ENCODE measurements around the gene OR6P1. TPM values are rescaled to one million over a fixed set of nuclear protein-coding genes. Genes with fewer than 3 reads are reported as not detected.

OR6P1 gene, protein sequence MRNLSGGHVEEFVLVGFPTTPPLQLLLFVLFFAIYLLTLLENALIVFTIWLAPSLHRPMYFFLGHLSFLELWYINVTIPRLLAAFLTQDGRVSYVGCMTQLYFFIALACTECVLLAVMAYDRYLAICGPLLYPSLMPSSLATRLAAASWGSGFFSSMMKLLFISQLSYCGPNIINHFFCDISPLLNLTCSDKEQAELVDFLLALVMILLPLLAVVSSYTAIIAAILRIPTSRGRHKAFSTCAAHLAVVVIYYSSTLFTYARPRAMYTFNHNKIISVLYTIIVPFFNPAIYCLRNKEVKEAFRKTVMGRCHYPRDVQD
- total RNA-seq, result not detected

DNA sequence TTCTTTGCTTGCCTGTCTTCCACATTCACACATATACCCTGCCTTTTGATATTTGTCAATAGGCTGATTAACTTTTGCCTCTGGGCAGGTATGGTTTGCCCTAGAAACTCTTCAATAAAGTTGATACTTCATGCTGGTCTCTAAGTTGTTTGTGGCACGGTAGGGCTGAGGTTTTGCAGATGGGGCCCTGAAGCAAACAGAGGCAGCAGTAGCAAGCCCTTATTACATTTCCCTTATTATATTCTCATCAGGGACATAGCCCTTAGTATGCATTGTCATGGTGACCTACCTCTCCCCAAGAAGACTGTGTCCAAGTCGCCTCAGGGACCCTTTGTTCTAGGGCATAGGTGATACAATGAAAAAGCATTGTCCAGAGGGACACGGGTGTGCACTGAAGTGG lies at the start of gene OR6P1:
Gene OR6P1, minus strand, starts transcription at position 101 of the 400 bp plus-strand sequence. CDS start 6,976 bp downstream, outside the sequence.
- no peak within 1 kb of the TSS for H3K4me3 ChIP-seq (ENCODE audit: low read length in 3 of 3)
- no peak within 1 kb of the TSS for H3K27ac ChIP-seq (ENCODE audit: low read depth, low read length)

DNA sequence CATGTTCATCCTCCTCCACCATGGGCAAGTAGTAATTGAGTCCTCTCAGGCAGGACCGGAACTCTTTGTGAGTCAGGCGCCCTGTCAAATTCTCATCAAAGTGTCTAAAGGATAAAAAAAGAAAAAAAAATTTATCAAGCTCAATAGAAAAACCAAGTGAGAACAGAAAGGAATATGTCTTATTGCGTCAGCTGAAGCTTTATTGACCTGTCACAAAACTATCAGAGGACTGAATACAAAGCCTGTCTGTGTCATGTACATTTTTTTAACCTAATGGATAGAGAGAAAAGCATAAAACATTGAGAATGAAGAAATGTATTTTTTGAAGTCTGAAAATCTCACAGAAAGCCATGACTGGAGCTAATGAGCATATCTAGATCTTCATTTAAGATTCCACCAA lies 43.4 kb upstream of the OR6P1 start:
- Histone ChIP-seq H3K27ac (ENCODE audit: low read depth, low read length) (no peak overlapping the region), H3K9me3 (ENCODE audit: control insufficient read depth in 3 of 3, low read length in 3 of 3) (peaks cover 0 to 1% (median 0%) of the 10 kb centered on the region in 3 donors), H3K4me3 (ENCODE audit: low read length in 3 of 3) (no peak overlapping the region), H3K27me3 (ENCODE audit: control insufficient read depth in 3 of 3, insufficient read depth in 3 of 3, low read length in 3 of 3) (no peaks in the 10 kb centered on the region), H3K9ac (ENCODE audit: low read depth in 1 of 3, low read length in 3 of 3) (no peak overlapping the region), H3K4me1 (ENCODE audit: control insufficient read depth in 3 of 3, insufficient read depth in 3 of 3, low read length in 3 of 3) (no peaks in the 10 kb centered on the region), H3K36me3 (ENCODE audit: control insufficient read depth in 3 of 3, insufficient read depth in 3 of 3, low read length in 3 of 3) (no peaks in the 10 kb centered on the region)

More for the DNA sequence above, at the start of gene OR6P1:
- Histone ChIP-seq H3K4me1 (ENCODE audit: control insufficient read depth in 3 of 3, insufficient read depth in 3 of 3, low read length in 3 of 3) (no peaks in the 10 kb centered on the region), H3K9ac (ENCODE audit: low read depth in 1 of 3, low read length in 3 of 3) (no peak within 1 kb of the TSS), H3K27me3 (ENCODE audit: control insufficient read depth in 3 of 3, insufficient read depth in 3 of 3, low read length in 3 of 3) (no peaks in the 10 kb centered on the region), H3K9me3 (ENCODE audit: control insufficient read depth in 3 of 3, low read length in 3 of 3) (no peaks in the 10 kb centered on the region), H3K36me3 (ENCODE audit: control insufficient read depth in 3 of 3, insufficient read depth in 3 of 3, low read length in 3 of 3) (no peaks in the 10 kb centered on the region)

DNA sequence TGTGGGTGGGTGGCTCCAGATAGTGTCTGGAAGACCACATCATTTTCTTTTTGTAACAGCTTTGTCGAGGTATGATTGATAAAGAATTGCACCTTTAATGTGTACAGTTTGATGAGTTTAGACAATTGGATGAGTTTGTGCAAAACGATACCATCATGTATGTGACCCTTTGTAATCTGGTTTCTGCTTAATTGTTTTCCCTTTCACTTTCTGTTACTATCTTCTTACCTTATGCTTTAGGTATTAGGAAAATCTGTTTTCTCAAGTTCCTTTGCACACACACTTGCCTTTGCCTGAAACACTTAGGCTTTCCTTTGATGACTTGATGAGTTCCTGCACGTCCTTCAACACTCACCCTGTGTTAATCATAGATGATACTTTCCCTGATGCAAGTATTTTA lies 41.5 kb upstream of the OR6P1 start:
- H3K9me3 ChIP-seq (ENCODE audit: control insufficient read depth in 3 of 3, low read length in 3 of 3), result no peaks in the 10 kb centered on the region
- H3K27me3 ChIP-seq (ENCODE audit: control insufficient read depth in 3 of 3, insufficient read depth in 3 of 3, low read length in 3 of 3), result no peaks in the 10 kb centered on the region
- no peak overlapping the region for H3K4me3 ChIP-seq (ENCODE audit: low read length in 3 of 3)
- H3K9ac ChIP-seq (ENCODE audit: low read depth in 1 of 3, low read length in 3 of 3), result no peak overlapping the region
- no peaks in the 10 kb centered on the region for H3K36me3 ChIP-seq (ENCODE audit: control insufficient read depth in 3 of 3, insufficient read depth in 3 of 3, low read length in 3 of 3)
- H3K27ac ChIP-seq (ENCODE audit: low read depth, low read length), result no peak overlapping the region
- H3K4me1 ChIP-seq (ENCODE audit: control insufficient read depth in 3 of 3, insufficient read depth in 3 of 3, low read length in 3 of 3), result no peaks in the 10 kb centered on the region

DNA sequence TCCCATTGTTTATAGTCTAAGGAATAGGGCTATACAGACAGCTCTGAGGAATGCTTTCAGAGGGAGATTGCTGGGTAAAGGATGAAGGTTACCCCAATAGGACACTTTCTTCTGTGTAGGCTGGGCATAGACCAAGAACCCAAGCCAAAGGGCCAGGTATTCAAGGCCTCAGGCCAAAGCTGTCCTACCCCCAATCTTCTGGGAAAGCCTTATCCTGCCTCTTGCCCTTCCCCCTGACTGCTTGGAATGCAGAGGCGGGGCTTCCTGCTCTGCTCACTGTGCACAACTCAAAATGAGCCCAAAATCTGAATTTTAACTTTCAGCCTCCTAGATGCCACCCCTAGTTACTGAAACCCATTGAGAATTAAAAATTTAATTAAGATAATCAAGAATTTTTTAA lies 36.9 kb upstream of the OR6P1 start:
- H3K9ac ChIP-seq (ENCODE audit: low read depth in 1 of 3, low read length in 3 of 3), result no peak overlapping the region
- H3K9me3 ChIP-seq (ENCODE audit: control insufficient read depth in 3 of 3, low read length in 3 of 3), result no peaks in the 10 kb centered on the region
- H3K27ac ChIP-seq (ENCODE audit: low read depth, low read length), result no peak overlapping the region
- no peaks in the 10 kb centered on the region for H3K36me3 ChIP-seq (ENCODE audit: control insufficient read depth in 3 of 3, insufficient read depth in 3 of 3, low read length in 3 of 3)
- H3K4me1 ChIP-seq (ENCODE audit: control insufficient read depth in 3 of 3, insufficient read depth in 3 of 3, low read length in 3 of 3), result no peaks in the 10 kb centered on the region
- H3K27me3 ChIP-seq (ENCODE audit: control insufficient read depth in 3 of 3, insufficient read depth in 3 of 3, low read length in 3 of 3), result no peaks in the 10 kb centered on the region
- no peak overlapping the region for H3K4me3 ChIP-seq (ENCODE audit: low read length in 3 of 3)

DNA sequence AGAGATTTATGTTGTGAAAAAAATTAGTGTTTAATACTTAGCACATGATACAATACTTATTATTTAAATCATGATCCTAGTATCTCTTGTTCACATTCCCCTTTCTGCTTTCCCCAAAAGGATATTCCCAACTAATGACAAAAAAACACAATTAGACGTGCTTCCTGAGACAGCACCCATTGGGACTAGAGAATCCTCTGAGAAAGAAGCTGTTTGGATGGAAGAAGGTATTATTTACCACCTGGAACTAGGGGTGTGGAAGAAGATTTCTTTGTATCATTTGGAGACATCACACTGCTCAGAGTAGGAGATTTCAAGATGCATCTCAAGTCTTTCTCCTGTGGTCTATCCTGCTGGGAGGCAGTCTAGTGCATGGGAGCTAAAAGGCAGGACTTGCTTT lies 34.6 kb upstream of the OR6P1 start, which contains the start of gene OR10Z1:
Gene OR10Z1, plus strand, starts transcription at position 301 of the 400 bp plus-strand sequence. CDS start 1,171 bp downstream, outside the sequence.
- H3K36me3 ChIP-seq (ENCODE audit: control insufficient read depth in 3 of 3, insufficient read depth in 3 of 3, low read length in 3 of 3), result no peaks in the 10 kb centered on the region
- H3K4me3 ChIP-seq (ENCODE audit: low read length in 3 of 3), result no peak within 1 kb of the TSS
- H3K27ac ChIP-seq (ENCODE audit: low read depth, low read length), result no peak within 1 kb of the TSS
- H3K9ac ChIP-seq (ENCODE audit: low read depth in 1 of 3, low read length in 3 of 3), result no peak within 1 kb of the TSS
- no peaks in the 10 kb centered on the region for H3K9me3 ChIP-seq (ENCODE audit: control insufficient read depth in 3 of 3, low read length in 3 of 3)
- no peaks in the 10 kb centered on the region for H3K27me3 ChIP-seq (ENCODE audit: control insufficient read depth in 3 of 3, insufficient read depth in 3 of 3, low read length in 3 of 3)
- H3K4me1 ChIP-seq (ENCODE audit: control insufficient read depth in 3 of 3, insufficient read depth in 3 of 3, low read length in 3 of 3), result no peaks in the 10 kb centered on the region

DNA sequence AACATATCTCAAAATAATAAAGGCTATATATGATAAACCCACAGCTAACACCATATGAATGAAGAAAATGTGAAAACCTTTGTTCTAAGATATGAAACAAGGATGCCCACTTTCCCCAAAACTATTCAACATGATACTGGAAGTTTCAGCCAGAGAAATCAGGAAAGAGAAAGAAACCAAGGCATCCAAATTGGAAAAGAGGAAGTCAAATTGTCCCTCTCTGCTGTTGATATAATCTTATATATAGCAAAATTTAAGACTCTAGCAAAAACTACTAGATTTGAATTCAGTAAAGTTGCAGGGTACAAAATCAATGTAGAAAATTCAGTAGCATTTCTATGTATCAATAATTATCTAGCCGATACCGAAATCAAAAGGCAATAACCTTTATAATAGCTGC lies 30.4 kb upstream of the OR6P1 start:
- H3K27ac ChIP-seq (ENCODE audit: low read depth, low read length), result no peak overlapping the region

DNA sequence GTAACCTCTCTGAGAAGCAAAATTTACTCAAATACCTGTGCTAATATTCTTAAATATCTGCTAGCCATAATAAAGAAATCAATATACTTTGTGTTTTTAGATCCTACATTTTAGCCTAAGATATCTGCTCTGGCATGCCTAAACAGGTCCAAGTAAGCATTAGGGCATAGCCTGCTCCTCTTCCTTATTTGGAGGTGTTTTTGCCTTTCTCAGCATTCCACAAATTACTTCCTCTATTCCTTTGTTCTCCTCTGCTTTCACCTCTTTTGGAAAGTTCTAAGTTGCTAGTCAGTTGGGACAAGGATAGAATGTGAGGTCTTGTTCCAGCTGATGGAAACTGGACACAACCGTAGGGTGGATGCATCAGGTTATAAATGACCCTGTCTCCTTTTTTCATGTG lies 16.6 kb upstream of the OR6P1 start:
- Histone ChIP-seq H3K9me3 (ENCODE audit: control insufficient read depth in 3 of 3, low read length in 3 of 3) (peaks cover 0 to 4% (median 3%) of the 10 kb centered on the region in 3 donors), H3K4me3 (ENCODE audit: low read length in 3 of 3) (no peak overlapping the region), H3K4me1 (ENCODE audit: control insufficient read depth in 3 of 3, insufficient read depth in 3 of 3, low read length in 3 of 3) (no peaks in the 10 kb centered on the region), H3K27ac (ENCODE audit: low read depth, low read length) (no peak overlapping the region), H3K36me3 (ENCODE audit: control insufficient read depth in 3 of 3, insufficient read depth in 3 of 3, low read length in 3 of 3) (no peaks in the 10 kb centered on the region), H3K9ac (ENCODE audit: low read depth in 1 of 3, low read length in 3 of 3) (no peak overlapping the region), H3K27me3 (ENCODE audit: control insufficient read depth in 3 of 3, insufficient read depth in 3 of 3, low read length in 3 of 3) (no peaks in the 10 kb centered on the region)

More for the DNA sequence above, 30.4 kb upstream of the OR6P1 start:
- Histone ChIP-seq H3K27me3 (ENCODE audit: control insufficient read depth in 3 of 3, insufficient read depth in 3 of 3, low read length in 3 of 3) (no peaks in the 10 kb centered on the region), H3K4me3 (ENCODE audit: low read length in 3 of 3) (no peak overlapping the region), H3K9me3 (ENCODE audit: control insufficient read depth in 3 of 3, low read length in 3 of 3) (peaks cover 0 to 7% (median 4%) of the 10 kb centered on the region in 3 donors), H3K9ac (ENCODE audit: low read depth in 1 of 3, low read length in 3 of 3) (no peak overlapping the region), H3K36me3 (ENCODE audit: control insufficient read depth in 3 of 3, insufficient read depth in 3 of 3, low read length in 3 of 3) (no peaks in the 10 kb centered on the region), H3K4me1 (ENCODE audit: control insufficient read depth in 3 of 3, insufficient read depth in 3 of 3, low read length in 3 of 3) (no peaks in the 10 kb centered on the region)

DNA sequence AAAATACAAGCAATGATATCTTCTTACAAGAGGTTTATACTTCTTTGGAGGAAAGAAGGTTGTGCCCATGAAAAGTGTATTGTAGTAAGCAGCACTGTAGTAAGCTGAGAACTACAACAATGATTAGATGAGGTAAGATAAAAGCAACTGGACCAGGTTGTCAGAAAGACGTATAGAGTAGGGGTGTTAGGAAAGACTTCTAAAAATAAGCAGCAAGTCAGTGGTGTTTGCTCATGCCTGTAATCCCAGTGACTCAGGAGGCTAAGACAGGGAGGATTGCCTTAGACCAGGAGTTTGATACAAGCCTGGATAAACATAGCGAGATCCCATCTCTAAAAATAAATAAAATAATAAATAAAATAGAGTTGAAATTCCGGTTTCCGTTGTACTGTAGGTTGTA lies 13.6 kb upstream of the OR6P1 start:
- H3K9me3 ChIP-seq (ENCODE audit: control insufficient read depth in 3 of 3, low read length in 3 of 3), result peaks cover 0 to 3% (median 3%) of the 10 kb centered on the region in 3 donors
- H3K4me1 ChIP-seq (ENCODE audit: control insufficient read depth in 3 of 3, insufficient read depth in 3 of 3, low read length in 3 of 3), result no peaks in the 10 kb centered on the region
- H3K9ac ChIP-seq (ENCODE audit: low read depth in 1 of 3, low read length in 3 of 3), result no peak overlapping the region
- no peaks in the 10 kb centered on the region for H3K36me3 ChIP-seq (ENCODE audit: control insufficient read depth in 3 of 3, insufficient read depth in 3 of 3, low read length in 3 of 3)
- no peak overlapping the region for H3K27ac ChIP-seq (ENCODE audit: low read depth, low read length)
- no peak overlapping the region for H3K4me3 ChIP-seq (ENCODE audit: low read length in 3 of 3)
- no peaks in the 10 kb centered on the region for H3K27me3 ChIP-seq (ENCODE audit: control insufficient read depth in 3 of 3, insufficient read depth in 3 of 3, low read length in 3 of 3)

DNA sequence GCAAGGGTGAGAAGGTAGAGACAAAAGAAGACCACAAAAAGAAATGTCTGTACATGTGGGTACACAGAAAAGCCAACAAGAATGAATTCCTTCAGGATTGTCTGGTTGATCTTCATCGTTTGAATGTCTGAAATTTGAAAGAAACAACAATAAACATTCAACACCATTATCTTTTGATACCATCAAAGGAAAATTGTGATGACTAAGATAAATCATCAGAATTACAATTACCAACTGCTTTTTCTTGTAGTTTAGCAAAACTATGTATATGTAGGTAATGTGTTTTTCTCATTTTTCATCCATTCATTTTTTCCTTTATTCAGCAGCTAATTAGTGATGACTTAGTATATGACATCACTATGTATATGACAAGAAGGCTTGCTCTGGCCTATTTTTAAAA lies 9.4 kb upstream of the OR6P1 start, which contains the start of gene OR10X1:
Gene OR10X1, minus strand, starts transcription at position 167 of the 400 bp plus-strand sequence. Its CDS starts 0 bp downstream, at position 167.
- no peak within 1 kb of the TSS for H3K9ac ChIP-seq (ENCODE audit: low read depth in 1 of 3, low read length in 3 of 3)
- H3K27me3 ChIP-seq (ENCODE audit: control insufficient read depth in 3 of 3, insufficient read depth in 3 of 3, low read length in 3 of 3), result no peaks in the 10 kb centered on the region

DNA sequence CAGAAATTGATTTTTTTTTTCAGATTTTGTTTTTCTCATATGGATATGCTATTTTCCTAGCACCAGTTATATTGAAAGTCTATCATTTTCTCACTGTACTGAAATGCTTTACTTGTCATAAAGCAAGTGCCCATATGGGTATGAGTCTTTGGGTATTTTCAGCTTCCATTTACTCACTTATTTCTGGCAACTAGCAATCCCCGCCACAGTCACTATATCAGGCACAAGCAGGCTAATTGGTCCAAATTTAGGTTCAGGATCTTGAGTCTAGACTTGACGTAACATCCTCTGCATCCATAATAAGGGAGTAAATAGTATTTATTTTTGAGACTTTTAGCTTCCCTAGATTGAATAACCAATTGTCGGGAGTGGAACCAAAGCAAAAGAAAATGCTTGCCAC lies 7.2 kb upstream of the OR6P1 start:
- no peak overlapping the region for H3K9ac ChIP-seq (ENCODE audit: low read depth in 1 of 3, low read length in 3 of 3)
- no peaks in the 10 kb centered on the region for H3K27me3 ChIP-seq (ENCODE audit: control insufficient read depth in 3 of 3, insufficient read depth in 3 of 3, low read length in 3 of 3)

More for the DNA sequence above, 9.4 kb upstream of the OR6P1 start, which contains the start of gene OR10X1:
- Histone ChIP-seq H3K9me3 (ENCODE audit: control insufficient read depth in 3 of 3, low read length in 3 of 3) (no peaks in the 10 kb centered on the region), H3K4me3 (ENCODE audit: low read length in 3 of 3) (no peak within 1 kb of the TSS), H3K27ac (ENCODE audit: low read depth, low read length) (no peak within 1 kb of the TSS), H3K4me1 (ENCODE audit: control insufficient read depth in 3 of 3, insufficient read depth in 3 of 3, low read length in 3 of 3) (no peaks in the 10 kb centered on the region), H3K36me3 (ENCODE audit: control insufficient read depth in 3 of 3, insufficient read depth in 3 of 3, low read length in 3 of 3) (no peaks in the 10 kb centered on the region)

More for the DNA sequence above, 7.2 kb upstream of the OR6P1 start:
- Histone ChIP-seq H3K4me3 (ENCODE audit: low read length in 3 of 3) (no peak overlapping the region), H3K4me1 (ENCODE audit: control insufficient read depth in 3 of 3, insufficient read depth in 3 of 3, low read length in 3 of 3) (no peaks in the 10 kb centered on the region), H3K36me3 (ENCODE audit: control insufficient read depth in 3 of 3, insufficient read depth in 3 of 3, low read length in 3 of 3) (no peaks in the 10 kb centered on the region), H3K27ac (ENCODE audit: low read depth, low read length) (no peak overlapping the region), H3K9me3 (ENCODE audit: control insufficient read depth in 3 of 3, low read length in 3 of 3) (no peaks in the 10 kb centered on the region)

Data from skeletal muscle tissue (tissue), 4 donors.